Stimulated activated CD4-positive, alpha-beta T cell treated with anti-CD3 and anti-CD28 coated beads, Interleukin-15, amount 100 ng/mL, for 1 hour (primary cell): ENCODE results near the gene TSPOAP1.

Experiments used
- DNase-seq, 2 donors: peaks; one replicate each; pipeline ENCODE4 v3.0.0-alpha.2; 2020; ENCODE audit warnings: low read depth in 1 of 2, low spot score in 1 of 2

The TSPOAP1 gene

GRCh38 chr17:58278661-58279015 lies 50.0 kb downstream of the TSPOAP1 start:
- DNase-seq = no peak

- no peak for DNase-seq
Measured at GRCh38 chr17:58277802-58278595, 50.6 kb downstream of the TSPOAP1 start.

- no peak for DNase-seq
Measured at GRCh38 chr17:58277107-58277801, 51.3 kb downstream of the TSPOAP1 start.

GRCh38 chr17:58276423-58276822 lies 52.2 kb downstream of the TSPOAP1 start:
- no peak for DNase-seq

- DNase-seq = no peak
Measured at GRCh38 chr17:58275417-58275816, 53.2 kb downstream of the TSPOAP1 start.

- DNase-seq = no peak
Measured at GRCh38 chr17:58273453-58274104, 55.0 kb downstream of the TSPOAP1 start.

GRCh38 chr17:58272367-58273280 lies 56.0 kb downstream of the TSPOAP1 start:
- DNase-seq = no peak

- DNase-seq = no peak
Measured at GRCh38 chr17:58271216-58271931, 57.2 kb downstream of the TSPOAP1 start.

- DNase-seq = no peak
Measured at GRCh38 chr17:58270476-58271215, 57.9 kb downstream of the TSPOAP1 start.

- DNase-seq = no peak
Measured at GRCh38 chr17:58269557-58270291, 58.9 kb downstream of the TSPOAP1 start.

- no peak for DNase-seq
Measured at GRCh38 chr17:58268774-58269556, 59.6 kb downstream of the TSPOAP1 start.

- DNase-seq = no peak
Measured at GRCh38 chr17:58268326-58268725, 60.3 kb downstream of the TSPOAP1 start.

GRCh38 chr17:58267347-58268324 lies 61.0 kb downstream of the TSPOAP1 start:
- DNase-seq = no peak

GRCh38 chr17:58265902-58266875 lies 62.4 kb downstream of the TSPOAP1 start:
- DNase-seq = no peak

GRCh38 chr17:58265271-58265670 lies 63.3 kb downstream of the TSPOAP1 start:
- DNase-seq = no peak
